HL-60 (cell line): ENCODE data around the gene TRIM47.

Source experiments
- DNase-seq, 2 experiments: peaks; one replicate each; pipeline ENCODE4 v3.0.0-alpha.2; 2010 to 2020; ENCODE audit warnings: low read depth in 1 of 2, low spot score in 1 of 2
- H3K27ac ChIP-seq: fragments of 250-450 bp; sonication (Bioruptor Pico); replicated peaks from 2 replicates; pipeline ENCODE4 v1.5.1; 2020; ENCODE audit warnings: mild to moderate bottlenecking, moderate library complexity
- H3K27me3 ChIP-seq: fragments of 250-450 bp; sonication (Bioruptor Pico); 2 replicates; pipeline ENCODE4 v1.5.1; 2021; ENCODE audit warnings: mild to moderate bottlenecking, moderate library complexity; ENCODE audit not compliant: insufficient read depth, poor library complexity, severe bottlenecking
- H3K4me3 ChIP-seq: replicated peaks from 2 replicates; pipeline ENCODE4 v1.5.1; 2011; ENCODE audit warnings: mild to moderate bottlenecking, control low read depth, low read length; ENCODE audit not compliant: insufficient read depth
- GABPA ChIP-seq: IDR thresholded peaks from 2 replicates; pipeline ENCODE4 v1.6.1; 2012; ENCODE audit warnings: low read depth
- POLR2AphosphoS5 ChIP-seq: IDR thresholded peaks from 2 replicates; pipeline ENCODE4 v1.6.1; 2012; ENCODE audit warnings: low read depth
- SPI1 ChIP-seq: IDR thresholded peaks from 2 replicates; pipeline ENCODE4 v1.6.1; 2012; ENCODE audit warnings: low read depth, mild to moderate bottlenecking, borderline replicate concordance
- TF ChIP-seq, protein P1 (sequence below): IDR thresholded peaks from one replicate; pipeline ENCODE4 v1.5.1; 2011; ENCODE audit warnings: low read length, control low read depth, inconsistent platforms; ENCODE audit not compliant: insufficient read depth
- TF ChIP-seq, protein P2 (sequence below): IDR thresholded peaks from 2 replicates; pipeline ENCODE4 v1.6.1; 2012; ENCODE audit warnings: low read depth; ENCODE audit not compliant: insufficient replicate concordance

TRIM47 gene

DNA sequence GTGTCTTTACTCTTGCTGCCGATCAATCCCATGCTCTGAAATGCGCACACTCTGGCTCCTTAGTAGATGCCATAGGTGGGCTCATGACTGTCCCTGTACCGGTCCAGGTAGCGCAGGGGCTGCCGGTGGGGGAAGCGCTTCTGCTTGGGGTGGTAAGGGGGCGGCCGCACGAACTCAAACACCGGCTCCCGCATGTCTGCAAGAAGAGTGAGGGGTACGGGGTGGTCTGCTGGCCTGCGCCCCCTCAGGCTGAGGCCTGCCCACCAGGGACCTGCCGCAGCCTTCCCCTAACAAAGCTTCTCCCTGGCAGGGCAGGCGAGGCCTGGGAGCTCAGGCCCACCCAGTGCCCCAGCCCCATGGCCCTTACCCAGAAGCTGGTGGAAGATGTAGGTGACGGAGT lies 20.4 kb upstream of the TRIM47 start:
- no peak for DNase-seq
- Histone ChIP-seq H3K4me3 (no peak overlapping the region), H3K27ac (no peak overlapping the region), H3K27me3 (no peaks in the 10 kb centered on the region)
- TF ChIP-seq, protein P1, sequence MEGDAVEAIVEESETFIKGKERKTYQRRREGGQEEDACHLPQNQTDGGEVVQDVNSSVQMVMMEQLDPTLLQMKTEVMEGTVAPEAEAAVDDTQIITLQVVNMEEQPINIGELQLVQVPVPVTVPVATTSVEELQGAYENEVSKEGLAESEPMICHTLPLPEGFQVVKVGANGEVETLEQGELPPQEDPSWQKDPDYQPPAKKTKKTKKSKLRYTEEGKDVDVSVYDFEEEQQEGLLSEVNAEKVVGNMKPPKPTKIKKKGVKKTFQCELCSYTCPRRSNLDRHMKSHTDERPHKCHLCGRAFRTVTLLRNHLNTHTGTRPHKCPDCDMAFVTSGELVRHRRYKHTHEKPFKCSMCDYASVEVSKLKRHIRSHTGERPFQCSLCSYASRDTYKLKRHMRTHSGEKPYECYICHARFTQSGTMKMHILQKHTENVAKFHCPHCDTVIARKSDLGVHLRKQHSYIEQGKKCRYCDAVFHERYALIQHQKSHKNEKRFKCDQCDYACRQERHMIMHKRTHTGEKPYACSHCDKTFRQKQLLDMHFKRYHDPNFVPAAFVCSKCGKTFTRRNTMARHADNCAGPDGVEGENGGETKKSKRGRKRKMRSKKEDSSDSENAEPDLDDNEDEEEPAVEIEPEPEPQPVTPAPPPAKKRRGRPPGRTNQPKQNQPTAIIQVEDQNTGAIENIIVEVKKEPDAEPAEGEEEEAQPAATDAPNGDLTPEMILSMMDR: no peak
- TF ChIP-seq POLR2AphosphoS5: no peak
- TF ChIP-seq, protein P2, sequence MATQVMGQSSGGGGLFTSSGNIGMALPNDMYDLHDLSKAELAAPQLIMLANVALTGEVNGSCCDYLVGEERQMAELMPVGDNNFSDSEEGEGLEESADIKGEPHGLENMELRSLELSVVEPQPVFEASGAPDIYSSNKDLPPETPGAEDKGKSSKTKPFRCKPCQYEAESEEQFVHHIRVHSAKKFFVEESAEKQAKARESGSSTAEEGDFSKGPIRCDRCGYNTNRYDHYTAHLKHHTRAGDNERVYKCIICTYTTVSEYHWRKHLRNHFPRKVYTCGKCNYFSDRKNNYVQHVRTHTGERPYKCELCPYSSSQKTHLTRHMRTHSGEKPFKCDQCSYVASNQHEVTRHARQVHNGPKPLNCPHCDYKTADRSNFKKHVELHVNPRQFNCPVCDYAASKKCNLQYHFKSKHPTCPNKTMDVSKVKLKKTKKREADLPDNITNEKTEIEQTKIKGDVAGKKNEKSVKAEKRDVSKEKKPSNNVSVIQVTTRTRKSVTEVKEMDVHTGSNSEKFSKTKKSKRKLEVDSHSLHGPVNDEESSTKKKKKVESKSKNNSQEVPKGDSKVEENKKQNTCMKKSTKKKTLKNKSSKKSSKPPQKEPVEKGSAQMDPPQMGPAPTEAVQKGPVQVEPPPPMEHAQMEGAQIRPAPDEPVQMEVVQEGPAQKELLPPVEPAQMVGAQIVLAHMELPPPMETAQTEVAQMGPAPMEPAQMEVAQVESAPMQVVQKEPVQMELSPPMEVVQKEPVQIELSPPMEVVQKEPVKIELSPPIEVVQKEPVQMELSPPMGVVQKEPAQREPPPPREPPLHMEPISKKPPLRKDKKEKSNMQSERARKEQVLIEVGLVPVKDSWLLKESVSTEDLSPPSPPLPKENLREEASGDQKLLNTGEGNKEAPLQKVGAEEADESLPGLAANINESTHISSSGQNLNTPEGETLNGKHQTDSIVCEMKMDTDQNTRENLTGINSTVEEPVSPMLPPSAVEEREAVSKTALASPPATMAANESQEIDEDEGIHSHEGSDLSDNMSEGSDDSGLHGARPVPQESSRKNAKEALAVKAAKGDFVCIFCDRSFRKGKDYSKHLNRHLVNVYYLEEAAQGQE: no peak
- TF ChIP-seq SPI1: no peak
- no peak for TF ChIP-seq GABPA

DNA sequence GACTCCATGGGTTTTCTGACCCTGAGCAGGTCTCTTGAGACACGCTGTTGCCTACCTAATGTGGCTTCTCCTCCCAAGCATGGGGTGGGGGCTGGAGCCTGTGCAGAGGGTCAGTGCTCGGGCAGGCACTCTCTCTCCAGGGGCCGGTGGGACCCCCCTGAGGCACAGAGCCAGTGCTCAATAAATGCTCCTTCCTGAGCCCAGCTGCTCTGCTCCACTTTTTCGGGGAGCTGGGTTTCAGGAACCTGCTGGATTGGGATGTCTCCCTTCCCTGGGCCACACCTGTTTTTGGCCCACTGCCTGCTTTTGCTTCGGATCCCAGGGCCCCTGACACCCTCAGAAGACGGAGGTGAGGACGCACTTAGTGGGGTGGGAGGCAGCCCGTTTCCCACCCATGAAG lies 19.7 kb upstream of the TRIM47 start:
- H3K4me3 ChIP-seq: no peak overlapping the region
- DNase-seq: no peak
- no peak overlapping the region for H3K27ac ChIP-seq
- no peaks in the 10 kb centered on the region for H3K27me3 ChIP-seq
- TF ChIP-seq, protein P2: no peak
- TF ChIP-seq SPI1: no peak

DNA sequence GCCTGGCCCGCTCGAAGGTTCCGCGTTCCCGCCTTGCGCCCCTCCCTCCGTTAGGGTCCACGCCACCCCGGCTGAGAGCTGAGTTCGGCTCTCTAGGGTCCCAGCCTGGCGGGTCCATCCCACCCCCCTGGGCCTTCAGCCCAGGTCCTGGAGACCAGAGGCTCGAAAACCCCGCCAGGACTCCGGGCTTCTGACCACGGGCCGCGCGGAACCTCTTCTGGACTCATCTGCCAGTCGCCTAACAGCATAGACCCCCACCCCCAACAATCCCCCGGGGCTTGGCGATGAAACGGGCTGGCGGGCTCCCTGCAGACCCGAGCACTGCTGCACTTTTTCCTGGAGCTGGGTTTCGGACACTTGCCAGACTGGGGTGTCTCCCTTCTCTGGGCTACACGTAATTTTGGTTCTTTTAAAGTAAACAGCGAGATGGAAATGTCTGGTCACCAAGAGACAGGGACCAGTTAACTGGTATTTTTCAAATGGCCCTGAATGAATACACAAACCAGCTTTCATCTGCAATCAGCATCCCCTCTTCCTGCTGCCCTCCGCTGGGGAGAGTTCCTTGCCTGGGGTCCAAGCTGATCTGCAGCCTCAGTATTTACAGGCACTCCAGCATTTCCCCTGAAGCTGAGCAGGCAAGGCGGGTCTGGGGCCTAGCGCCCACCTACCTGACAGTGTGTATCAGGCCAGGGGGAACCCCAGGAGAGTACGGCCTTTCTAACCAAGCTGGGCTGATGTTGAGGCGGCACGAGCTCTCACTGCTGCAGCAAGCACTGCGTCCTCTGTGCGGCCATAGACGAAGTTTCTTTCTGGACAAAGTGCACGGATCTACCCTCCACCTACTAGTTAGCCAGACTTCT lies 19.0 kb upstream of the TRIM47 start:
- H3K27me3 ChIP-seq: no peaks in the 10 kb centered on the region
- peak overlapping the region; percentile 72 for H3K4me3 ChIP-seq
- H3K27ac ChIP-seq: peak overlapping the region; percentile 83
- no peak for DNase-seq
- TF ChIP-seq, protein P1: no peak
- TF ChIP-seq SPI1 (peak; percentile 30; the same call in 1 of the 2 replicates), GABPA (no peak)

DNA sequence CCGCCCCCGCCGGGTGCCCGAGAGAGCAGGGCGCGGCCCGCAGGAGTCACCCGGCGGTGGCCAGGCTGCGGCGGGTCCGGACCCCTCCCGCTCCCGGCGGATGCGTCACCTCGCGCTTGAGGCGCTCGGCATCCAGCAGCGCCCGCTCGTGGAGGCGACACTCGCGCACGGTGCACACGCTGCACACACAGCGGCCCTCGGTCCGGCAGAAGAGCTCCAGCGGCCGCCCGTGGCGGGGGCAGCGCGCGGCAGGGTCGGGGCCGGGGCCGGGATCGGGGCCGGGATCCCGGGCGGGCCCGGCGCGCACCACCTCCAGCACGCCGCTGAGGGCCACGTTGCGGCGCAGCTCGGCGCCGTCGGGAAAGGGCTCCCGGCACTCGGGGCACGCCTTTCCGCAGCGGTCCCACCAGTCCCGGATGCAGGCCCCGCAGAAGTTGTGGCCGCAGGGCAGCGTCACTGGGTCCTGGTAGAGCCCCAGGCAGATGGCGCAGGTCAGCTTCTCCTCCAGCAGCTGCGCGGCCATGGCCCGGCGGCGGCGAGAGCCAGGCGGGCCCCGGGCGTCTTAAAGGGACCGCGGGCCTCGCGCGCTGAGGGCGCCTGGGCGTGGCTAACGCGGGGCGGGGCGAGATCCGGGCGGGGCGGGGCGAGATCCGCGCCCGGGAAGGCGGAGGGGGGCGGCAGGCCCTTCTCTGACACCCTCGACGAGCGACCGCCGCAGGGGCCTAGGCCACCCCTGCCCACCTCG lies 18.2 kb upstream of the TRIM47 start, which contains the start of gene TRIM65:
TSS of gene TRIM65 (minus strand) at position 537 of the 745 bp plus-strand sequence. CDS start at position 523, 14 bp downstream.
- H3K27me3 ChIP-seq: no peaks in the 10 kb centered on the region
- peak within 1 kb of the TSS; percentile 83 for H3K27ac ChIP-seq
- DNase-seq: peak; percentile 68 to 85
- peak within 1 kb of the TSS; percentile 72 for H3K4me3 ChIP-seq
- TF ChIP-seq, protein P1: no peak
- no peak for TF ChIP-seq SPI1
- TF ChIP-seq POLR2AphosphoS5: peak; percentile 80
- TF ChIP-seq GABPA: no peak
